ENCODE measurements around the gene FOXJ2.

DNA sequence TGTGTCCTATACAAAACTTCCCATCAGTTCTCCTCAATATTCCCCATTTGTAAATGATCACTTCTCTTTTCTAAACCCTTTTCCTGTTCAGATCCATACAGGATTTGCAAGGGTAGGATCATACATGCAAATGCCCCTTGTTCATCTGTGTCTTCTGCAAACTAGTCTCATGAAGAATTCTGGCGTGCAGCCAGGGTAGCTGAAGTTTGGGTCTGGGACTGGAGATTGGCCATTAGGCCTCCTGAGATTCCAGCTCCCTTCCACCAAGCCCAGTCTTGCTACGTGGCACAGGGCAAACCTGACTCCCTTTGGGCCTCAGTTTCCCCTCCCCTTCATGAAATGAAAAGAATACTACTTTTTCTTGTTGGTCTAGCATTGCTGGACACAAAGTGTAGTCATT lies 22.3 kb downstream of the FOXJ2 start:
- TF ChIP-seq, protein P1, sequence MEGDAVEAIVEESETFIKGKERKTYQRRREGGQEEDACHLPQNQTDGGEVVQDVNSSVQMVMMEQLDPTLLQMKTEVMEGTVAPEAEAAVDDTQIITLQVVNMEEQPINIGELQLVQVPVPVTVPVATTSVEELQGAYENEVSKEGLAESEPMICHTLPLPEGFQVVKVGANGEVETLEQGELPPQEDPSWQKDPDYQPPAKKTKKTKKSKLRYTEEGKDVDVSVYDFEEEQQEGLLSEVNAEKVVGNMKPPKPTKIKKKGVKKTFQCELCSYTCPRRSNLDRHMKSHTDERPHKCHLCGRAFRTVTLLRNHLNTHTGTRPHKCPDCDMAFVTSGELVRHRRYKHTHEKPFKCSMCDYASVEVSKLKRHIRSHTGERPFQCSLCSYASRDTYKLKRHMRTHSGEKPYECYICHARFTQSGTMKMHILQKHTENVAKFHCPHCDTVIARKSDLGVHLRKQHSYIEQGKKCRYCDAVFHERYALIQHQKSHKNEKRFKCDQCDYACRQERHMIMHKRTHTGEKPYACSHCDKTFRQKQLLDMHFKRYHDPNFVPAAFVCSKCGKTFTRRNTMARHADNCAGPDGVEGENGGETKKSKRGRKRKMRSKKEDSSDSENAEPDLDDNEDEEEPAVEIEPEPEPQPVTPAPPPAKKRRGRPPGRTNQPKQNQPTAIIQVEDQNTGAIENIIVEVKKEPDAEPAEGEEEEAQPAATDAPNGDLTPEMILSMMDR (IDR thresholded peaks at IDR 0.05) = no peak
- TF ChIP-seq POLR2A (IDR thresholded peaks at IDR 0.05) (no peak), POLR2AphosphoS5 (IDR thresholded peaks at IDR 0.05) (no peak)
